Smooth muscle cell (in vitro differentiated cells): ENCODE results near the gene KIAA1755. TPM values are rescaled to one million over a fixed set of nuclear protein-coding genes. Genes with fewer than 3 reads are reported as not detected.
"Not testable (repeated sequence)": the region's sequence is repeated elsewhere in the genome, so short reads cannot be mapped to it uniquely, and the experiment has no call there.

Experiments
- DNase-seq: peaks from one replicate; lab custom pipeline; 2025; ENCODE audit not compliant: unreplicated experiment; lab: John Stamatoyannopoulos, UW
- H2AFZ ChIP-seq: fragments of 200-600 bp; sonication (generic); 2 replicates; pipeline ENCODE4 v1.6.0; 2016; ENCODE audit warnings: antibody characterized with exemption, low read depth, mild to moderate bottlenecking
- H3F3A ChIP-seq: fragments of 200-600 bp; sonication (generic); 2 replicates; pipeline ENCODE4 v1.6.0; 2017; ENCODE audit warnings: antibody characterized with exemption, low read depth
- H3K27ac ChIP-seq: fragments of 200-600 bp; sonication (generic); 2 replicates; pipeline ENCODE4 v1.5.1; 2016; ENCODE audit warnings: low read depth, mild to moderate bottlenecking
- H3K27me3 ChIP-seq: fragments of 200-600 bp; sonication (generic); 2 replicates; pipeline ENCODE4 v1.6.1; 2016; ENCODE audit warnings: low read depth, mild to moderate bottlenecking
- H3K36me3 ChIP-seq: fragments of 200-600 bp; sonication (generic); 2 replicates; pipeline ENCODE4 v1.5.1; 2016; ENCODE audit warnings: low read depth
- H3K4me1 ChIP-seq: fragments of 200-600 bp; sonication (generic); 2 replicates; pipeline ENCODE4 v1.5.1; 2016; ENCODE audit warnings: low read depth
- H3K4me2 ChIP-seq: fragments of 200-600 bp; sonication (generic); 2 replicates; pipeline ENCODE4 v1.6.0; 2016; ENCODE audit warnings: mild to moderate bottlenecking
- H3K4me3 ChIP-seq: fragments of 200-600 bp; sonication (generic); 2 replicates; pipeline ENCODE4 v1.5.1; 2016; ENCODE audit warnings: mild to moderate bottlenecking
- H3K79me2 ChIP-seq: fragments of 200-600 bp; sonication (generic); 2 replicates; pipeline ENCODE4 v1.6.0; 2016; ENCODE audit warnings: low read depth, mild to moderate bottlenecking
- H3K9ac ChIP-seq: fragments of 200-600 bp; sonication (generic); 2 replicates; pipeline ENCODE4 v1.6.0; 2016; ENCODE audit warnings: low read depth
- H3K9me3 ChIP-seq: fragments of 200-600 bp; sonication (generic); replicated peaks from 2 replicates; pipeline ENCODE4 v1.5.1; 2016; ENCODE audit warnings: low read depth
- H4K20me1 ChIP-seq: fragments of 200-600 bp; sonication (generic); 2 replicates; pipeline ENCODE4 v1.6.0; 2016; ENCODE audit warnings: low read depth
- CTCF ChIP-seq: fragments of 200-600 bp; sonication (generic); IDR thresholded peaks from 2 replicates; pipeline ENCODE4 v1.5.1; 2017; ENCODE audit warnings: borderline replicate concordance, mild to moderate bottlenecking, antibody characterized with exemption; ENCODE audit not compliant: insufficient read depth, poor library complexity, severe bottlenecking
- WGBS: methylation state at CpG from one replicate; pipeline ENCODE4 v1.1.7; 2016; ENCODE audit warnings: low lambda C conversion rate; 5-methylcytosine and 5-hydroxymethylcytosine counted together
- polyA plus RNA-seq: library from polyadenylated mRNA; unstranded; fragments of >200 nt; fragmentation: Nextera tagmentation; extraction: Ambion mirVana; gene quantifications from 2 replicates; pipeline ENCODE4 v1.2.1, GENCODE V29; 2016
- total RNA-seq: library from RNA; depleted of rRNA; stranded (reverse); fragments of >200 nt; gene quantifications from 2 replicates; pipeline ENCODE4 v1.2.3, GENCODE V29; 2014

Gene KIAA1755
- total and polyA plus RNA-seq, 2 experiments from 2014 or later, result 0.17 TPM; not detected in 1

GRCh38 chr20:38253571-38253970 is 7.0 kb downstream of the KIAA1755 start:
- 85% methylated on average over 6 of the region's 6 CpGs for WGBS
- H3K27me3 ChIP-seq, result no peaks in the 10 kb centered on the region

GRCh38 chr20:38252292-38253288 is 7.9 kb downstream of the KIAA1755 start:
- Histone ChIP-seq H4K20me1 (no peaks in the 10 kb centered on the region), H3K9ac (no peak overlapping the region), H3K9me3 (no peaks in the 10 kb centered on the region), H3K79me2 (no peaks in the 10 kb centered on the region), H3K4me1 (no peaks in the 10 kb centered on the region), H3K27ac (no peak overlapping the region), H3K27me3 (no peaks in the 10 kb centered on the region), H3K4me3 (no peak overlapping the region), H3K4me2 (no peak overlapping the region), H3K36me3 (no peaks in the 10 kb centered on the region), H3F3A (peaks cover 4% of the 10 kb centered on the region), H2AFZ (no peak overlapping the region)
- DNase-seq, result no peak
- no peak for TF ChIP-seq CTCF
- 70% methylated on average over 20 of the region's 20 CpGs for WGBS

More at GRCh38 chr20:38253571-38253970, 7.0 kb downstream of the KIAA1755 start:
- H2AFZ ChIP-seq, result no peak overlapping the region
- no peak overlapping the region for H3K9ac ChIP-seq
- no peak overlapping the region for H3K4me2 ChIP-seq
- no peak overlapping the region for H3K4me3 ChIP-seq
- H3K9me3 ChIP-seq, result no peaks in the 10 kb centered on the region
- peaks cover 4% of the 10 kb centered on the region for H3F3A ChIP-seq
- H3K79me2 ChIP-seq, result no peaks in the 10 kb centered on the region
- H3K27ac ChIP-seq, result no peak overlapping the region
- H3K36me3 ChIP-seq, result no peaks in the 10 kb centered on the region
- no peak for TF ChIP-seq CTCF
- no peaks in the 10 kb centered on the region for H3K4me1 ChIP-seq
- no peak for DNase-seq
- no peaks in the 10 kb centered on the region for H4K20me1 ChIP-seq

- 96% methylated on average over 6 of the region's 6 CpGs for WGBS
- not testable (repeated sequence) for H3K27ac ChIP-seq
Measured at GRCh38 chr20:38251441-38251840, 9.1 kb downstream of the KIAA1755 start.

GRCh38 chr20:38250609-38251008 is 9.9 kb downstream of the KIAA1755 start:
- H4K20me1 ChIP-seq, result no peaks in the 10 kb centered on the region
- DNase-seq, result no peak
- no peaks in the 10 kb centered on the region for H3K27me3 ChIP-seq
- H3K27ac ChIP-seq, result no peak overlapping the region
- no peaks in the 10 kb centered on the region for H3K4me1 ChIP-seq
- H3F3A ChIP-seq, result peaks cover 4% of the 10 kb centered on the region
- H2AFZ ChIP-seq, result no peak overlapping the region
- H3K4me2 ChIP-seq, result no peak overlapping the region
- no peaks in the 10 kb centered on the region for H3K79me2 ChIP-seq
- no peaks in the 10 kb centered on the region for H3K9me3 ChIP-seq
- 80% methylated on average over 6 of the region's 6 CpGs for WGBS
- no peak overlapping the region for H3K4me3 ChIP-seq
- no peak for TF ChIP-seq CTCF
- H3K36me3 ChIP-seq, result no peaks in the 10 kb centered on the region
- no peak overlapping the region for H3K9ac ChIP-seq

More at GRCh38 chr20:38251441-38251840, 9.1 kb downstream of the KIAA1755 start:
- H3K79me2 ChIP-seq, H3K9me3 ChIP-seq, H4K20me1 ChIP-seq, H3K36me3 ChIP-seq, H3F3A ChIP-seq, H3K9ac ChIP-seq, DNase-seq, H3K27me3 ChIP-seq, H3K4me1 ChIP-seq, H3K4me2 ChIP-seq, H3K4me3 ChIP-seq, H2AFZ ChIP-seq: not testable (repeated sequence)
